ENCODE measurements around the gene SSTR4.
"Not testable (repeated sequence)": the region's sequence is repeated elsewhere in the genome, so short reads cannot be mapped to it uniquely, and the experiment has no call there.

SSTR4 gene, protein sequence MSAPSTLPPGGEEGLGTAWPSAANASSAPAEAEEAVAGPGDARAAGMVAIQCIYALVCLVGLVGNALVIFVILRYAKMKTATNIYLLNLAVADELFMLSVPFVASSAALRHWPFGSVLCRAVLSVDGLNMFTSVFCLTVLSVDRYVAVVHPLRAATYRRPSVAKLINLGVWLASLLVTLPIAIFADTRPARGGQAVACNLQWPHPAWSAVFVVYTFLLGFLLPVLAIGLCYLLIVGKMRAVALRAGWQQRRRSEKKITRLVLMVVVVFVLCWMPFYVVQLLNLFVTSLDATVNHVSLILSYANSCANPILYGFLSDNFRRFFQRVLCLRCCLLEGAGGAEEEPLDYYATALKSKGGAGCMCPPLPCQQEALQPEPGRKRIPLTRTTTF

DNA sequence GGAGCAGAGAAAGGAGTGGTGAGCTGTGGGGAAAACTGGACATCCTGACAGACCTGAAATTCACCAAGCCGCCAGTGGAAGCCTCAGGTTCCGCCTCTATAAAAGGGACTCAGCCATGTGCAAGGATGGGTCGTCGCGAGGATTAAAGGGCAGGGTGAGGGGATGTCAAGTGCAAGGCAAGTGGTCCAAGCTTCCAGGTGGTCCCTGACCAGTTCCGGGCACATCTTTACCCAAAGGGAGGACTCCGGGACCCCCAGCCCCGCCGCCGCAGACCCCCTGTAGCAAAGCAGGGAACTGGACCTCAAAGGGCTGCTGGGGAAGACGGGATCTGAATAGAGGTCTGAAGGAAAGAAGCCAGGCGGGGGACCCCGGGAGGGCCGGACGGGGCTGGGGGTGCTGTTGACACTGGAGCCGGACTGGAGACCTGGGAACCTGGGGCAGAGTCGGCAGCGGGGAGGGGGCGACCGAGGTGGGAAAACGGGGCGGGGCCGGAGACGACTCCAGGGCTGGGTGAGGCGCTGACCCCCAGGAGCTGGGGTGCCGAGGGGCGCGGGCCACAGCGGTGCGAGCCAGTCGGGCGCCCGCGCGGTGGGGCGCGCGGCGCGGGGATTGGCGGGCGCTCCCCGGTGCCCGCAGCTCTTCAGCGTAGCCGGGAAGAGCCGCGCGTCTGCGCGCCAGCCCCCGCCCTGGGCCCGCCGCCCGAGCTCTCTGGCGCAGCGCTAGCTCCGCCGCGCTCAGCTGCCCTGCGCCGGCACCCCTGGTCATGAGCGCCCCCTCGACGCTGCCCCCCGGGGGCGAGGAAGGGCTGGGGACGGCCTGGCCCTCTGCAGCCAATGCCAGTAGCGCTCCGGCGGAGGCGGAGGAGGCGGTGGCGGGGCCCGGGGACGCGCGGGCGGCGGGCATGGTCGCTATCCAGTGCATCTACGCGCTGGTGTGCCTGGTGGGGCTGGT lies at the start of gene SSTR4:
Gene SSTR4, plus strand, starts transcription at position 592 of the 951 bp plus-strand sequence. Its CDS starts 172 bp downstream, at position 764.
- no peak for DNase-seq (ENCODE audit: low spot score)

DNA sequence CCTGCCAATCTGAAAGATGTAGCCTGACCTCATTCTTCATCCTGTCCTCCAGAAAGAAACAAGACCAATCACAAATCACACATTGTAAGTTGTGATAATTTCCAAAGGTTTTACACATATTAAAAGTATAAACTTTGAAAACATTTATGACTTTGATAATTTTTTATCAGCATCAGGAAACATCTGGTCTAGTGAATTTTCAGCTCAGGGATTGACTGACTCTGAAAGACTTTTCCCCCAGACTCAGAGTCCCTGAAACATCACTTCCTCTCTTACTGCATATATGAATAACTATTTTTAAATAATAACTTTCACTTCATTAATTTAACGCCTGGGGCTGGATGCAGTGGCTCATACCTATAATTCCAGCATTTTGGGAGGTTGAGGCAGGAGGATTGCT lies 48.5 kb upstream of the SSTR4 start:
- DNase-seq (ENCODE audit: low spot score), result no peak

DNA sequence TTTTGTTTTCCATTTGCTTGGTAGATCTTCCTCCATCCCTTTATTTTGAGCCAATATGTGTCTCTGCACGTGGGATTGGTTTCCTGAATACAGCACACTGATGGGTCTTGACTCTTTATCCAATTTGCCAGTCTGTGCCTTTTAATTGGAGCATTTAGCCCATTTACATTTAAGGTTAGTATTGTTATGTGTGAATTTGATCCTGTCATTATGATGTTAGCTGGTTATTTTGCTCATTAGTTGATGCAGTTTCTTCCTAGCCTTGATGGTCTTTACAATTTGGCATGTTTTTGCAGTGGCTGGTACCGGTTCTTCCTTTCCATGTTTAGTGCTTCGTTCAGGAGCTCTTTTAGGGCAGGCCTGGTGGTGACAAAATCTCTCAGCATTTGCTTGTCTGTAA lies 43.7 kb upstream of the SSTR4 start:
- DNase-seq (ENCODE audit: low spot score), result not testable (repeated sequence)

DNA sequence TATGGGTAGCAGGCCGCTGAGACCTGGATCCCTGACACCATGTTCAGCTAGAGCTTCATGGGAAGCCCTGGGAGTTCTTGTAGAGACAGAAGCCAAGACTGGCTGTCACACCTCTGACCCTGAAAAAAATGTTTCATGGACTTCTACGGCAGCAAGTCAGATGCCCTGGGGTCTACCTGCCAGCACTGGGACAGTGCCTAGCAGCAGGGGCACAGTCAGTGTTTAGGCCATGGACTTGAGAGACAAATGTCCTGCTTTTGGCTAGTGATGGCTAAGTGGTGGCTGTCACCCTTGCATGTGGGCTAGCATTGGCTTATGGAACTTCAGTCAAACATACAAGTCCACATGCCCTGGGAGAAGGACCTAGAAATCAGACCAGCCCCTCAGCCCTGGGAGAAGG lies 41.3 kb upstream of the SSTR4 start:
- no peak for DNase-seq (ENCODE audit: low spot score)

DNA sequence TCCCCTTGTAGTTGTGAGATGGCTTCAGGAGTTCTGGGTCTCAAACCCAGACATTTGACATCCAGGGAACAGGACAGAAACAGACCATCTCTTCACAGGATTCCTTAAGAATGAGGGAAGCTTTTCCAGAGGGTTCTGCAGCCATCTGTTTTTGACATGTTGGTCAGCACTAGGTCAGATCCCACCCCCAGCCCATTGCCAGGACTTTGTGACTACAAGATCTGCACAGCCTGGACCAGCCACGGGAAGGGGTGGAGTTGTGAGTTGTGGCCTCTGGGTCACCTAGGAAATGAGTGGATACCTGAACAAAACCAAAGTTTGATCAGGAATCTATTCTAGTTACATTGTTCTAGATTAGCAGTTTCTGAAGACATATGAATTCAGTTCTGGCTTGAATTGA lies 39.2 kb upstream of the SSTR4 start:
- DNase-seq (ENCODE audit: low spot score), result no peak

DNA sequence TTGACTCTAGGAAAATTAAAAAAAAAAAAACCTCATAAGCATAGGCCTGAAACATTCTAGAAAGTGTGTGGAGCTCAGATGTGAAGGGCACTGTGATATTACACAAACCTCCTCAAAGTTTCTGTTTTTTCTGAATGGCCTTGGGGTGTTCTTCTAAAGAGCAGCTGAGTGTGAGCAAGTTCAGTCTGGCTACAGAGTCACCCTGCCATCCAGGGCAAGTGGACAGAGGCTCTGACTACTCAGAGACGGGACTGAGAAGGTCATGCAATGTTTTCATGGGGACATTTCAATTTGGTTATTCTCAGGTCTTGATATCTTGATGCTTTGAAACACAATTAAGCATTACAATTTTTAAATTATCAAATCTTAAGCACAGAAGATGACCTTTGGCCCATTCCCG lies 36.6 kb upstream of the SSTR4 start:
- no peak for DNase-seq (ENCODE audit: low spot score)

DNA sequence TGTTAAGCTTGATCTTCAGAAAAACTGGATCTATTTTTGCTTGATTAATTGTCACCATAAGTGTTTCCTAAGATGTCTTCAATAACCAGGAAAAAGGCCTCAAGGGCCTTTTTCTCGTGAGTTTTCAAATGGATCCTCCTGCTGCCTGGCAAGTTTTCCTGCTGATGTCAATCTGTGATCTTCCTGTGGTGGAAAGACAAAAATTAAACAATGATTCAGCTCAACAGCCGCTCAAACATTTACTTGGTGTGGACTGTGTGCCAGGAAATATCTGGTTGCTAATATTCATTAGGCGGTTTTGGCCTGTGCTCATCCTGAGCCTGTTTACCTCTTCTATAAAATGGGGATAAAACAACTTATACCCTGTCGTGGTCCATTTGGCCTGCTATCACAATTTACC lies 35.4 kb upstream of the SSTR4 start:
- no peak for DNase-seq (ENCODE audit: low spot score)

DNA sequence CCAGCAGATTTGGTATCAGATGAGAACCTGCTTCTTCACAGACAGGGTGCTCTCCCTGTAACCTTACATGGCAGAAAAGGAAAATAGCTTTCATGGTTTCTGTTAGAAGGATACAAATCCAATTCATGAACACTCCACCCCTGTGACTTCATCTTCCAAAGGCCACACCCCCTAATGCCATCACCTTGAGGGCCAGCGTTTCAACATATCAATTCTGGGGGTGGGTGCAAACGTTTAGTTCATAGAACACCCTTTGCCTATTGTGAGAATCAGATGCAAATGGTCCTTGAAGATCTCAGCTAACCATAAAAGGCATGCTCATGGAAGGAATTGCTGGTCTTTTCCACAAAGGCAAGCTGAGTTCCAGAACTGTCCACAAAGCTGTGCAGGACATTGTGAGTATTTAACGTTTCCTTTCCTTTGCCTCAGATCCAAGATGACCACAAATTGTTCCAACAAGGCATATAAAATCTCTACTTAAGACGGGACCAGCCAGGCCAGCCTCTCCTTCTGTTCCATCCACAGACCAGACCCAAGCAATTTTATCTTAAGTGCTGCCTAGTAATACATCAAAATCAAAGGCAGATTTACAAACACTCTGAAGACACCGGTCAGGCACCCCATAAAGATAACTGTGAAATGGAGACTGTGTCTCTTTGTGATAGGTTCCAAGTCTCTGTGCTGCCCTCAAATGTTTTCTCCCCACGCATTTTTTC lies 34.7 kb upstream of the SSTR4 start:
- DNase-seq (ENCODE audit: low spot score), result no peak

DNA sequence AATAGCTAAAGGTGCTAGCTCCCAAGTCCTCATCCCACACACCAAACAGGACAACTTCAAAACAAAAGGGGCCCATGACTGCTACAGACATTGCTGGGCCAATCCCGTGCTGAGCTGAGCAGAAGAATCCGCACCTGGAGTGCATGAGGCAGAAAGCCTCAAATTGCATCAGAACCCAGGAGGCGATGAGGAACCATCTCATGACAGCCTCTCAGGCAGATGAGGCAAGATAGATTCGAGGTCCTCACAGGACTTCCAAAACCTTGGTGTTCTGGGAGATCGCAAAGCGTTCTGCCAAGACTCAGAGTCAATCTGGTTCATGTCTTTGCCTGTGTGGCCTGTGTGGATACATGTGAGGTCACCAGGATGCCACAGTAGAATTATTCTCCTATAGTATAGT lies 32.8 kb upstream of the SSTR4 start:
- DNase-seq (ENCODE audit: low spot score), result no peak

DNA sequence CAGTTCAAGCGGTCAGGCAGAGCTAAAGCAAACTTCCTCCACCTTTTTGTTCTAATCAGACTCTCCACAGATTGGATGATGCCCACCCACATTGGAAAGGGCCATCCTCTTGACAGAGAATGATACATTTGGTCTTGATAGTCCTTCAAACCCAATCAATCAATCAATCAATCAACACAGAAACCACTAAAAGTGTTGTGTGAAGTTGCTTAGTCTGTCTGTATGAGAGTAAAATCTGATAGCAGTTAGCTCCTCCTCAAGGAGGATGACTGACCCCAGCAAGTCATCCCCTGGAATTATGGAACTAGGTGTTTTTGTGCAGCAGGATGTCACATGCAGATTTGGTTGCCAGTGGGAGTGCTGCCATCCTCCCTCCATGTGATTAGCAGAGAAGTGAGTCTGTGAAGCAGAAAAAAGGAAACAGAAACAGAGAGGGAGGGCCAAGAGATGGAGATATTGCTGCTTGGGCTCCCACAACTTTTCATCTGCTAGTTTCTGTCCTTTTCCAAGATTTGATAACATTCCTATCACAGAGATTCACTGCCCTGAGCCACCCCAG lies 32.0 kb upstream of the SSTR4 start:
- no peak for DNase-seq (ENCODE audit: low spot score)

DNA sequence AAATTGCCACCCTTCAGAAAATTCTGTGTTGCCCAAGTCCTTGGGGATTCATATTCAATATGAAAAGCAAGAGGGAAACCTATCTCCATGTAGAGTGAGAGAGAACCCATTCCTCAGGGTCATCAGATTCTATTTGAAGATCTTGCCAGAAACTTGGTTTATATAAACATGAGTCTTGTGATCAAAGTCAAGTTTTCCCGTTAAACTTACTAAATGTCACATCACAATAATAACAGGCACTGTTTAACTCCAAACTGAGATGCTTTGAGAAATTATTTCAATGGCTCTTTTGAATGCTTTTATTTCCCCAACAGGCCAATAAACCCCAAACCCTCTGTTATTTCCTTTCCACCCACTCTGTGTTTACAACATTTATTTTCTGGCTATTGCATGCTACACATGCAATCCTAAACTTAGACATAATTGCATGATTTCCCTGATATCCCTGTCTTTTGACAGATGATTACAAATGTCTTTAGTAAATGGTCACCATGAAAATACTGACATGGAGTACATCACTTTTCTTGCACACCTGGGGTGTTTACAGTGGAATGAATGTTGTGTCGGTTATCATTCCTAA lies 31.1 kb upstream of the SSTR4 start:
- DNase-seq (ENCODE audit: low spot score), result no peak

DNA sequence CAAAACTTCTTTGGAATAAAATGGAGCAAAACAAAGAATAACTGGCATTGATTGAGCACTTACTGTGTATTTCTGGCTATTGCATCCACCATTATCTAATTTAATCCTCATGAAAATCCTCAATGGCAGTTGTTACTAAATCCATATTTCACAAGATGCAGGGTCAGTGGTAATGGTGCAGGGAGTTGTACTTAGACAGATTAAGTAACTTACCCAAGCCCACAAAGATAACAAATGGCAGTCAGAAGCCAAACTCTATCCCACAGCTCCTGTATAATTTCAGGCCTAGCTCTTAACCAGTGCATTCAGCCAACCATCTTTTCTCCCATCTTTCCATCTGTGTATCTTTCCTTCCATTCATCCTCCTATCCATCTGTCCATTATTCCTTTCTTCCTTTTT lies 29.3 kb upstream of the SSTR4 start:
- DNase-seq (ENCODE audit: low spot score), result no peak

DNA sequence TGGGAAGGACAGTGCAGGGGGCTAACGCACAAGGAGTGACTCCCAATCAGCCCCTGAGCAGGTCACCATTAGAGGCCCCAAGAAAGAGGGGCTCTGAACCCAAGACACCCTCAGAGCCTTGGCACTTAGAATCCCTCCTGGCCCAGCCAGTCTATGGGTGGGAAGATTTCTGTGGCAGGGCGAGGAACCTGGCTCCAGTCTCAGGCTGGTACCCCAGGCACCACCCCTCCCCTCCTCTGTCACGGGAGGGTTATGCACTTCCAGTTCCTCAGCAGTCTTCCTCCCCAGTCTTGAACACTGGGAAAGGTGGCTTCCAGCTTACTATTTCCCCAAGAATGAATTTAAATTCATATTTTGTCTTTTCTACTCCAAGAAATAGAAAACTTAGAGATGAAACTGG lies 27.6 kb upstream of the SSTR4 start:
- DNase-seq (ENCODE audit: low spot score), result no peak

DNA sequence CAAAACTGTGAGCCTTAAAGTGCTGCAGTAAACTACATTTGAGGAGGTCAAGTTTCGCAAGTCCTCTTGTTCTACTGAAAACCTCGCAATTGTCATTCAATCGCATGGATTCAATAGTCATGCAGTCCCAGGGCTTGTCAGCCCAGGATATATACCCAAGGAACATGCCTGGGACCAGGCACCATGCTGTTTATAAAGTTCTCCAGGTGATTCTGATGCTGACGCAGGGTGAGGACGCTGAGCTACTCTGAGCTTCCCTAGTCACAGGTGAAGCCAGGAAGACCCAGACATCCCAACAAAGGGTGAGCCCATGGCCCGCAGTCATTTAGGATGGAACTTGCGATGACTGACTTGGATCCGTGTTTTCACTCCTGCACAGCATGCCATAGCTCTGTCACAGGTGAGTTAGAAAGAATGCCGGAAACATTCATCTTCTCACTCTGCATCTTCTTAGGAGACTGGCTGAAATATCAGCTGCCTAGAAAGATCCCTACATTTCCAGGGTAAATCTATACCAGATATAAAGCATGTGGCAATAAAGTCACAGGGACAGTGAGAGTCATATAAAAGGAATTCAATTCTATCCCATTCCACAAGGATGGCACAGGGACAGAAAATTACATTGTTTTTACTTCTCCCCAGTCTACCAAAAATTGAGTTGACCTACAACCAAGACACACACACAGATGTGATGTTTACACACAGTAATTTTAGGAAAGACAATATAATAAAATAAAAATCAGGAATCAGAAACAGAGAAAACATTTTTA lies 27.0 kb upstream of the SSTR4 start:
- DNase-seq (ENCODE audit: low spot score), result no peak

DNA sequence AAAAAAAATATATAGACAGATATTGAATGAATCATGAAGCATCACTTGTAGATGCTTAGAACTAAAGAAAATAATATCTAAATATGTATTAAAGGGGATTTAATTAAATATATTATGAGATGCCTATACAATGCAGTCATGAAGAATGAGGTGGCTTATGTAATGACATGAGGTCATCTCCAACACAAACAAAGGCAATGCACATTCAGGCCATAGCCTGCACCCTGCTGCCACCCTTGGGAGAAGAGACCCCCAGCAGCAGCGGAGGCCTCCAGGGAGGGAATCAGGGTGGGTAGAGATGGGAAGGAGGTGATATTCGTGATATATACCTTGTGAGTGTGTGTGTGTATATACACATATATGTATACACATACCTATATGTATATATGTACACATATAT lies 26.4 kb upstream of the SSTR4 start:
- no peak for DNase-seq (ENCODE audit: low spot score)

DNA sequence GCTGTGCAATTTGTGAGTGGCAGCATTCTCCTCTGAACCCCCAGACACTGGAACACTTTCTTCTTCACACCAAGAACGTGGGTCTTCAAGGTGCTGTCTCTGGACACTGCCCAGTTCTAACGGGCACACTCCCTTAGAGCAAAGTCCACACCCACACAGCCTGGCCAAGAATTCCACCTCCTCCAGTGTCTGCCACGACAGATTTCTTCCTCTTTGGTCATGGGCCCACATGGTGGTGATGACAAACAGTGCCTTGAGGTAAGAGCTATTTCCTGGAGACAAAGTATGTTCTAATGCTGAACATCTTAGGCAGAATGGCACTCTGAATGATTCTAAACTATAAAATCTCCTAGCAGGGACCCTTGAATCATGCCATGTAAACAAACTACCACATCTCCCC lies 25.5 kb upstream of the SSTR4 start:
- no peak for DNase-seq (ENCODE audit: low spot score)

DNA sequence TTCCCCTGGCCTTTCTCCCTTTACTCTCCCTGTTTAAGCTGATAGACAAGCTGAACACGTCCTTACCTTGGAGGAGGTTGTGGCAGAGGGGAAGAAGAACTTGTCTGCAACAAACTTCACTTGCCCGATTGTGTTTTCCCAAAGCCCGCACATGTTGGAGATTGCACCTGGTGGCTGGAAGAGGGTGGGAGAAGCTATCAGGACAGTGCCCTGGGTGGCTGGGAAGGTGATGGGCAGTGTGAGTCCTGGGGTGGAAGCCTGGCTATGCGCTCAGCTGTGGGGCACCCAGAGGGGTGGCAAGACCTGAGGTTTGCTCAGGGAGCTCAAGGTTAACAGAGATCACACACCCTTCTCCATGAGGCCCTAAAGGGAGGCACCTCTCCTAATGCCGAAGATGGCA lies 25.0 kb upstream of the SSTR4 start:
- DNase-seq (ENCODE audit: low spot score), result no peak

DNA sequence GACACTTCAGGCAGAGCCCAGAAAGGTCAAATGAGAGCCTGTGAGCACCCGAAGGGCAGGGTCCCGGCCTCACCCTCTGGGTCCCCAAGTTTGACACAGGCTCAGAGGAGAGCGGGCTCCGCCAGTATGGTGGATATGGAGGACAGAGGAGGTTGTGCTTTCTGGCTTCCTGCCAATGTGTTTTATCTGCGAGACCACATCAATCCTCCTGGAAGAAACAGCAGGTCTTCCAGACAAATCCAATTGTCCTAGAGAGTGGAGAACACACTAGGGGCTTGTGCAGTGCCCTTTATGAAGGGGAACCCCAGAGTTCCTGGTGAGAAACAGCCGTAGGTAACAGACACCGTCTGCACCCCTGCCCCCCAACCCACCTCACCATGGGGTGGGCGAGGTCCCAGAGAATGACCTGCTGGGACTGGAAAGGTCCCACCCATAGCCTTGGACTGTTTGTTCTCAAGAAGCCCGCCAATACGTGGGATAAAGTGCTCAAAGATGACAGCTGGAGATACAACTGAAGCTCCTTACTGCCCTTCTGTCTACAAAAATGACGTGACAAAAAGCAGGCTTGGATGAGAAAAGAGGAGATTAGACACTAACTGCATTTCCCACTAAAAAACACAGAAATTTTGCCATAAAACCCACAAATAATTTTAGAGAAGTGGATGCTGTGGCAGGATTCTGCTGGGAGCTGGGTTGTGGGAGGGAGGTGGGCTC lies 23.9 kb upstream of the SSTR4 start:
- no peak for DNase-seq (ENCODE audit: low spot score)

DNA sequence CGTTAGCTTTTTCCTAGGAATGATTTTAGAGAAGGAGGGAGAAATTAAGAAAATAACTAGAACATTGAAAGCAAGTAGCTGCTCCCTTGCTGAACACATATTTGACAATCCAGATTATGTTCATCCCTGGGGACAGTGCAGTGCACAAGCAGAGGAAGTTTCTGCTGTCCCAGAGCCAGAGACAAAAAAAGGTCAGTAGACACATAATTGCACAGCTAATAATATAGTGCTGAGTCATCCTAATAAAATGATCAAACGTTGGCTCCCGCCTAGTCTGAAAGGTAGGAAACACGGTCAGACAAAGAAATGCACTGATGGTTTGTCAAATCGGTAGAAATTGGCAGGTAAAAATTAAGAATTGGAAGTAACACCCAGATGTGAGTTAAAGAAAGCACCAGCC lies 21.7 kb upstream of the SSTR4 start:
- no peak for DNase-seq (ENCODE audit: low spot score)

DNA sequence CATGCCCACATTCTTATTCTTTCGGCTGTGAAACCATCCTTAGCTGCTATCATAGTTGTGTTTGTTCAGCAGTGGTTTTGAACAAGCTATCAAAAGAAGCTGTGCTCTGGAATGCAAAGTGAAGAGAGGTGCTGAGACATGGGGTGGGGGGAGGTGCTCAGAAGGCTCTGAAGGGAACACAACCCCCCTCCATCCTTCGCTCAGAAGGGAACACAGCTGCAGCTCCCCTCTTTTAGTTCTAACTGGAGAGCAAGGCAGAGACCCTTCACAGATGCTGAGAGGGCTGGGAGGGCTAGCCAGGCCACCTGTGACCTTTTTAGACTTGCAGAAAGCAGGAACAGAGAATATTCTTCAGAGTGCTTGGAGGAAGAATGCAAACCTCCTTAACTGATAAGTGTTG lies 17.6 kb upstream of the SSTR4 start:
- no peak for DNase-seq (ENCODE audit: low spot score)

All from germinal center (tissue), 1 donor.